Measurements from ENCODE around the gene RAB4B. TPM values are rescaled to one million over a fixed set of nuclear protein-coding genes. Genes with fewer than 3 reads are reported as not detected.
A peak's percentile ranks its signal among the peaks of the same experiment; 100 is the strongest.
"Not testable (repeated sequence)": the region's sequence is repeated elsewhere in the genome, so short reads cannot be mapped to it uniquely, and the experiment has no call there.

RAB4B gene
- total RNA-seq, 2 donors from 2014 or later: 42.8 to 60.6 TPM

- not testable (repeated sequence) for H3K9me3 Mint-ChIP-seq; DNase-seq (ENCODE audit: low spot score in 2 of 2); H3K27ac Mint-ChIP-seq
- peaks cover 44 to 57% of the 10 kb centered on the region in 2 donors for H3K36me3 Mint-ChIP-seq
- ATAC-seq: peak in 1 of 2 donors; percentile 27
These were observed 11.7 kb upstream of the RAB4B start for GRCh38 chr19:40766385-40766784.

GRCh38 chr19:40768869-40769268 lies 9.2 kb upstream of the RAB4B start:
- no peak overlapping the region for H3K27ac Mint-ChIP-seq
- peaks cover 25 to 34% of the 10 kb centered on the region in 2 donors for H3K36me3 Mint-ChIP-seq

DNA sequence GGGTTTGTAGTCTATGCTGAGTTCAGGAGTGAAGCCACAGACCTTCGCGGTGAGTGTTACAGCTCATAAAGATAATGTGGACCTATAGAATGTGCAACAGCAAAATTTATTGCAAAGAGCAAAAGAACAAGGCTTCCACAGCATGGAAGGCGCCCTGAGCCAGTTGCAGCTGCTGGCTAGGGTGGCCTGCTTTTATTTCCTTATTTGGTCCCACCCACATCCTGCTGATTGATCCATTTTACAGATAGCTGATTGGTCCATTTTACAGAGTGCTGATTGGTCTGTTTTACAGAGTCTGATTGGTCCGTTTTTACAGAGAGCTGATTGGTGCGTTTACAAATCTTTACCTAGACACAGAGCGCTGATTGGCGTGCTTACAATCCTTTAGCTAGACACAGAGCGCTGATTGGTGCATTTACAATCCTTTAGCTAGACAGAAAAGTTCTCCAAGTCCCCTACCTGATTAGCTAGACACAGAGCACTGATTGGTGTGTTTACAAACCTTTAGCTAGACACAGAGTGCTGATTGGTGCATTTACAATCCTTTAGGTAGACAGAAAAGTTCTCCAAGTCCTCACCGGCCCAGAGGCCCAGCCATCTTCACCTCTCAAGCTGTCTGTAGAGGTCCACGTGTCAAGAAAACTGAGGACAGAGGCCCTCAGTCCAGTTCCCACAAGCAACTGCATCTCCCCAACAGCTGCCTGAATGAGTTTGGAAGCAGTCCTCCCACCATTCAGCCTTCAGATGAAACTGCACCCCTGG lies 6.8 kb upstream of the RAB4B start:
- not testable (repeated sequence) for H3K27ac Mint-ChIP-seq

More at GRCh38 chr19:40768869-40769268, 9.2 kb upstream of the RAB4B start:
- H3K9me3 Mint-ChIP-seq: peaks cover 0 to 3% of the 10 kb centered on the region in 2 donors
- ATAC-seq (no peak), DNase-seq (ENCODE audit: low spot score in 2 of 2) (no peak)

GRCh38 chr19:40774916-40775631 lies 3.0 kb upstream of the RAB4B start, which contains the start of gene MIA:
Gene MIA, plus strand, starts transcription at chr19:40775521. Its CDS starts 22 bp downstream, at chr19:40775543.
- ATAC-seq (no peak), DNase-seq (ENCODE audit: low spot score in 2 of 2) (no peak)
- H3K9me3 Mint-ChIP-seq: peaks cover 0 to 3% of the 10 kb centered on the region in 2 donors
- no peak within 1 kb of the TSS for H3K27ac Mint-ChIP-seq
- peaks cover 7 to 8% of the 10 kb centered on the region in 2 donors for H3K36me3 Mint-ChIP-seq

More for the DNA sequence above, 6.8 kb upstream of the RAB4B start:
- H3K36me3 Mint-ChIP-seq: peaks cover 8 to 12% of the 10 kb centered on the region in 2 donors
- not testable (repeated sequence) for DNase-seq (ENCODE audit: low spot score in 2 of 2); H3K9me3 Mint-ChIP-seq
- ATAC-seq: peak in 1 of 2 donors; percentile 45

DNA sequence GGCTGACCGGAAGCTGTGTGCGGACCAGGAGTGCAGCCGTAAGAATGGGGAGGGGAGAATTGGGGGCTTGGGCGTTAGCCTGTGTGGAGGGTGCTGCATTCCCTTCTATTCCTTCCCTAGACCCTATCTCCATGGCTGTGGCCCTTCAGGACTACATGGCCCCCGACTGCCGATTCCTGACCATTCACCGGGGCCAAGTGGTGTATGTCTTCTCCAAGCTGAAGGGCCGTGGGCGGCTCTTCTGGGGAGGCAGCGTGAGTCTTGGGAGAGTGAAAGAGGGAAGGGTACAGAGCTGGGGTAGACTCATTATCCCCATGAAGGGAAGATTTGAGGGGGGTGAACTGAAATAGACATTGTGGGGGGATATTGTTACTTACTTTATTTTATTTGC lies 2.4 kb upstream of the RAB4B start:
- no peak for DNase-seq (ENCODE audit: low spot score in 2 of 2)
- no peak for ATAC-seq
- Mint-ChIP-seq H3K27ac (no peak overlapping the region), H3K36me3 (peaks cover 4 to 5% of the 10 kb centered on the region in 2 donors), H3K9me3 (peaks cover 0 to 3% of the 10 kb centered on the region in 2 donors)

GRCh38 chr19:40776364-40776763 lies 1.7 kb upstream of the RAB4B start:
- ATAC-seq (no peak), DNase-seq (ENCODE audit: low spot score in 2 of 2) (no peak)
- peak overlapping the region in 1 of 2 donors; percentile 26 for H3K27ac Mint-ChIP-seq
- no peaks in the 10 kb centered on the region for H3K36me3 Mint-ChIP-seq
- no peaks in the 10 kb centered on the region for H3K9me3 Mint-ChIP-seq

- no peaks in the 10 kb centered on the region for H3K9me3 Mint-ChIP-seq
- ATAC-seq (peak; percentile 66 to 73), DNase-seq (ENCODE audit: low spot score in 2 of 2) (peak; percentile 84 to 94)
- H3K36me3 Mint-ChIP-seq: no peaks in the 10 kb centered on the region
- peak overlapping the region; percentile 96 to 98 for H3K27ac Mint-ChIP-seq
These were observed 959 bp upstream of the RAB4B start for GRCh38 chr19:40776932-40777644.

- peak overlapping the region; percentile 96 to 98 for H3K27ac Mint-ChIP-seq
- no peaks in the 10 kb centered on the region for H3K9me3 Mint-ChIP-seq
- no peak for ATAC-seq
- H3K36me3 Mint-ChIP-seq: no peaks in the 10 kb centered on the region
- DNase-seq (ENCODE audit: low spot score in 2 of 2): no peak
These were observed 456 bp upstream of the RAB4B start for GRCh38 chr19:40777645-40777936.

DNA sequence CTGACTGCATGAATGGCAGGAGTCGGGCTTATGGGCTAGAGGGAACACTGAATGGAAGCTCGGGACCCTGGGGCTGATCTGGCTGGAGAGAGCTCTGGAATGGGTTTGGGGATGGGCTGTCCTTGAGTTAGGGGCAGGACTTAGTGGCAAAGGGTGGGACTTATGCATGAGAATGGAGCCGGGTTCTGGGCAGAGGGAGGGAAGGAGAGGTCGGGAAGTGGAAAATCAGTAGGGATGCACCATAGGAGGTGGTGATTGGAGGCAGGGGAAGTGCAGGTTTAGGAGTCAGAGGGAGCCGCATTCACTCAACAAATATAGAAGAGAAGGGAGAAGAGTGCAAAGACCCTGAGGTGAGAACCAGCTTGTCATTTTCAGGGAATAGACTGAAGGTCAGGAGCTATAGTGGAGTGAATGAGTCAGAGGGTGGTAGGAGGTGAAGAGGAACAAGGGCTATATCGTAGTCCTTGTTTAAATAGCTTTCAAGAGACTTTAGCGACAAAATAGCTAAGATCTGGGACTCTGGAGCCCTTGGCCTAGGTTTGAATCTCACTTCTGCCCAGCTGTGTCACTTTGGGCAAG lies 748 bp downstream of the RAB4B start:
- no peaks in the 10 kb centered on the region for H3K9me3 Mint-ChIP-seq
- no peaks in the 10 kb centered on the region for H3K36me3 Mint-ChIP-seq
- DNase-seq (ENCODE audit: low spot score in 2 of 2) (no peak), ATAC-seq (peak in 1 of 2 donors; percentile 8)
- peak overlapping the region; percentile 96 to 98 for H3K27ac Mint-ChIP-seq

GRCh38 chr19:40780582-40780981 lies 2.5 kb downstream of the RAB4B start:
- H3K36me3 Mint-ChIP-seq: no peaks in the 10 kb centered on the region
- no peaks in the 10 kb centered on the region for H3K9me3 Mint-ChIP-seq
- no peak for DNase-seq (ENCODE audit: low spot score in 2 of 2)
- H3K27ac Mint-ChIP-seq: peak overlapping the region; percentile 50 to 96
- ATAC-seq: no peak

GRCh38 chr19:40781140-40781539 lies 3.1 kb downstream of the RAB4B start:
- H3K9me3 Mint-ChIP-seq: no peaks in the 10 kb centered on the region
- no peak for ATAC-seq
- H3K36me3 Mint-ChIP-seq: no peaks in the 10 kb centered on the region
- peak overlapping the region in 1 of 2 donors; percentile 96 for H3K27ac Mint-ChIP-seq
- DNase-seq (ENCODE audit: low spot score in 2 of 2): no peak

- Mint-ChIP-seq H3K27ac (no peak overlapping the region), H3K36me3 (no peaks in the 10 kb centered on the region), H3K9me3 (no peaks in the 10 kb centered on the region)
- ATAC-seq (no peak), DNase-seq (ENCODE audit: low spot score in 2 of 2) (no peak)
These were observed 5.7 kb downstream of the RAB4B start for GRCh38 chr19:40783711-40784110.

- ATAC-seq: not testable (repeated sequence)
These were observed 6.1 kb downstream of the RAB4B start for GRCh38 chr19:40784146-40784545.

DNA sequence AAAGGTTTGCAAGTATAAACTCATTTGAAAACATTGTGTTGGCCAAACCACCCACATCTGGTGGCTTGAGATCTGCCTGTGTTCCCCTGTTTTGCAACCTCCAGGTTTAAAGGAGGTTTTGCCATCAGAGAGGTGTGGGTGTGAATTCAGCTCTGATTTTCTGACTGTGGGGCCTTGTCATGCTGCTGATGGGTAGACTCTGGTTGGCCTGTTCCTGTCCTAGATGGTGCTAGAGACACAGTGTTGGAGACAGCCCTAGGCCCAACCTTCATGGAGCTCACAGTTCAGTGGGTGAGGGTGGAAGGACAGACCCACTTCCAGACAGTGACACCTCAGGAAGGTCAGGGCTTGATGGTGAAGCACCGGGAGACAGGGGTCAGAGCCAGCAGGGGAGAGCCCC lies 7.5 kb downstream of the RAB4B start:
- DNase-seq (ENCODE audit: low spot score in 2 of 2) (no peak), ATAC-seq (peak; percentile 31 to 76)
- Mint-ChIP-seq H3K9me3 (no peaks in the 10 kb centered on the region), H3K36me3 (peaks cover 0 to 7% of the 10 kb centered on the region in 2 donors), H3K27ac (peak overlapping the region; percentile 33 to 48)

More at GRCh38 chr19:40784146-40784545, 6.1 kb downstream of the RAB4B start:
- H3K9me3 Mint-ChIP-seq; DNase-seq (ENCODE audit: low spot score in 2 of 2); H3K36me3 Mint-ChIP-seq; H3K27ac Mint-ChIP-seq: not testable (repeated sequence)

DNA sequence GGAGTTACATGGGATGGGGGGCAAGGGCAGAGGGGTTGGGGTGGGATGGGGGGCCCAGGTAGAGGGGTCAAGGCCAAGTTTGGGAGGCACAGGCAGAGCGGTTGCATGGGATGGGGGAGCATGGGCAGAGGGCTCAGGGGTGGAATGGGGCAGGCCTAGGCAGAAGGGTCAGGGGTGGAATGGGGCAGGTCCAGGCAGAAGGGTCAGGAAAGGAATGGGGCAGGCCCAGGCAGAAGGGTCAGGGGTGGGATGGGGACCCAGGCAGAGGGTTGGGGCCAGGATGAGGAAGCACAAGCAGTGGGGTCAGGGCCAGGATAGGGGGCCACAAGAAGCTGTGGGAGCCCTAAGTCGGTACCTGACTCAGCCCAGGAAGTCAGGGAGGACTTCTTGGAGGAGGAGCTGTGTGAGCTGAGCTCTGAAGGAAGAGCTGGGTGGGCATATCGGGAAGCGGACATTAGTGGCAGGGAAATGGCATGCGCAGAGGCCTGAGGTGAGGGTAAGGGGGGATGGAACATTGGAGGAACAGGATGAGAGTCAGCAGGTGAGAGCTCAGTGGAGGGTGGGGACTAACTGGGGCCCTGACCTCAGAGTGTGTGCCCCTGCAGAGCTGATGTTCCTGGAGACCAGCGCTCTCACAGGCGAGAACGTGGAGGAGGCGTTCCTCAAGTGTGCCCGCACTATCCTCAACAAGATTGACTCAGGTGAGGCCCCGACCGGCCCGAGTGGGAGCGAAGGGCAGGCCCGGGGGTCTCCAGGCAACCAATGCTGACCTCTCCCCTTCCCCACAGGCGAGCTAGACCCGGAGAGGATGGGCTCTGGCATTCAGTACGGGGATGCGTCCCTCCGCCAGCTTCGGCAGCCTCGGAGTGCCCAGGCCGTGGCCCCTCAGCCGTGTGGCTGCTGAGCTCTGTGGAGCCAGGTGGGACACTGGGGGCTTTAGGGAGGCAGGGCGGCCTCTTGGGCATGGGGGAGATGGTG lies 8.3 kb downstream of the RAB4B start:
- Mint-ChIP-seq H3K27ac (peak overlapping the region; percentile 48 to 67), H3K36me3 (peaks cover 0 to 11% of the 10 kb centered on the region in 2 donors)

GRCh38 chr19:40791349-40791748 lies 13.3 kb downstream of the RAB4B start:
- ATAC-seq: no peak
- no peaks in the 10 kb centered on the region for H3K9me3 Mint-ChIP-seq
- no peak for DNase-seq (ENCODE audit: low spot score in 2 of 2)
- peaks cover 0 to 12% of the 10 kb centered on the region in 2 donors for H3K36me3 Mint-ChIP-seq
- peak overlapping the region; percentile 8 to 66 for H3K27ac Mint-ChIP-seq

More for the DNA sequence above, 8.3 kb downstream of the RAB4B start:
- H3K9me3 Mint-ChIP-seq: no peaks in the 10 kb centered on the region
- no peak for DNase-seq (ENCODE audit: low spot score in 2 of 2)
- ATAC-seq: no peak

All from activated naive CD4-positive, alpha-beta T cell treated with anti-CD3 and anti-CD28 coated beads, Interleukin-2, amount 50 U/mL, for 72 hours (primary cell).